Measurements from ENCODE around the gene IER5L.

The IER5L gene

DNA sequence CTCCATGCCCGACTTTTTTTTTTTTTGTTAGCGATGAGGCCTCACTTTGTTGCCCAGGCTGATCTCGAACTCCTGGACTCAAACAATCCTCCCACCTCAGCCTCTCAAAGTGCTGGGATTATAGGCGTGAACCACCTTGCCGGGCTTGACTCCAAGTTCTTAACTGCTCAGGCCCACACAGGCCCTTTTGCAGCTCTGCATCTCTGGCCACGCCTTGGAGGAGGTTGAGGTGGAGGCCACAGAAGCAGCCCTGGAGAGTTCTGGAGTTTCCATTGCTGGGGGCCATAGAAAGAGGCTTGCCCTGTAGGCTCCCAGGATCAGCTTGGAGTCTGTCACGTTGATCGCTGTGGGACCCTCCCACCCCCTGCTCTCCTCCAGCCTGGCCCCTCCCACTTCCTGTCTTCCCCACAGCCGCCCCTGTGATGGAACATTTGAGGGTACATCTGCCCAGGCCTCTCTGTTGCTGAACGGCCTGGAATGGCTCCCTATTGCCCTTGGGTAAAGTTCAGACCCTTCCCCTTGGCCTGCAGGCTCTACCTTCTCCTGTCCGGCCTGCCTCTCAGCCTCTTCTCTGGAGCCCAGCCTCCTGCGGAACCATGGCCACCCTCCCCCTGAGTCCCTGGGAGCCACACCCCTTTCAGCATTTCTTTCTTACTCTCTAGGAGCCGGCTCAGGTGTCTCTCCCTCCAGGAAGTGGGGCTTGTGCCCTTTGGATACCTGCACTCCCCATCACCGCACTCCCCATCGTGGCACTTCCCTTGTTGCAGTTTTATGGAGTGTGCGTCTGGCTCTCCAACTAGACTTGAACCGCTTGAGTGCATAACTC is 30.4 kb upstream of the IER5L start:
- H3K36me3 ChIP-seq = no peaks in the 10 kb centered on the region
- TF ChIP-seq, protein P1, sequence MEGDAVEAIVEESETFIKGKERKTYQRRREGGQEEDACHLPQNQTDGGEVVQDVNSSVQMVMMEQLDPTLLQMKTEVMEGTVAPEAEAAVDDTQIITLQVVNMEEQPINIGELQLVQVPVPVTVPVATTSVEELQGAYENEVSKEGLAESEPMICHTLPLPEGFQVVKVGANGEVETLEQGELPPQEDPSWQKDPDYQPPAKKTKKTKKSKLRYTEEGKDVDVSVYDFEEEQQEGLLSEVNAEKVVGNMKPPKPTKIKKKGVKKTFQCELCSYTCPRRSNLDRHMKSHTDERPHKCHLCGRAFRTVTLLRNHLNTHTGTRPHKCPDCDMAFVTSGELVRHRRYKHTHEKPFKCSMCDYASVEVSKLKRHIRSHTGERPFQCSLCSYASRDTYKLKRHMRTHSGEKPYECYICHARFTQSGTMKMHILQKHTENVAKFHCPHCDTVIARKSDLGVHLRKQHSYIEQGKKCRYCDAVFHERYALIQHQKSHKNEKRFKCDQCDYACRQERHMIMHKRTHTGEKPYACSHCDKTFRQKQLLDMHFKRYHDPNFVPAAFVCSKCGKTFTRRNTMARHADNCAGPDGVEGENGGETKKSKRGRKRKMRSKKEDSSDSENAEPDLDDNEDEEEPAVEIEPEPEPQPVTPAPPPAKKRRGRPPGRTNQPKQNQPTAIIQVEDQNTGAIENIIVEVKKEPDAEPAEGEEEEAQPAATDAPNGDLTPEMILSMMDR (IDR thresholded peaks at IDR 0.05; ENCODE audit: low read depth, low read length) = no peak
- no peaks in the 10 kb centered on the region for H3K27me3 ChIP-seq
- H3K4me3 ChIP-seq (ENCODE audit: low read depth, low read length) = no peak overlapping the region
- H3K9me3 ChIP-seq = no peaks in the 10 kb centered on the region
- H3K4me1 ChIP-seq = no peaks in the 10 kb centered on the region
- no peak for DNase-seq

DNA sequence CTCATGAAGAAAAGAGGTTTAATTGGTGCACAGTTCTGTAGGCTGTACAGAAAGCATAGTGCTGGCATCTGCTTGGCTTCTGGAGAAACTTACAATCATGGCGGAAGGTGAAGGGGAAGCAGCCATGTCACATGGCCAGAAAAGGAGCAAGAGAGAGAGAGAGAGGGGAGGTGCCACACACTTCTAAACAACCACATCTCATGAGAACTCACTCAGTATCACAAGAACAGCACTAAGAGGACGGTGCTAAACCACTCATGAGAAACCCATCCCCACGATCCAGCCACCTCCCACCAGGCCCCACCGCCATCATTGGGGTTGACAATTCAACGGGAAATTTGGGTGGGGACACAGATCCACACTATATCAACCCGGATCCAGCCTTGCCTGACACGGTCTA is 28.8 kb upstream of the IER5L start:
- TF ChIP-seq, protein P1 (IDR thresholded peaks at IDR 0.05; ENCODE audit: low read depth, low read length) = no peak

DNA sequence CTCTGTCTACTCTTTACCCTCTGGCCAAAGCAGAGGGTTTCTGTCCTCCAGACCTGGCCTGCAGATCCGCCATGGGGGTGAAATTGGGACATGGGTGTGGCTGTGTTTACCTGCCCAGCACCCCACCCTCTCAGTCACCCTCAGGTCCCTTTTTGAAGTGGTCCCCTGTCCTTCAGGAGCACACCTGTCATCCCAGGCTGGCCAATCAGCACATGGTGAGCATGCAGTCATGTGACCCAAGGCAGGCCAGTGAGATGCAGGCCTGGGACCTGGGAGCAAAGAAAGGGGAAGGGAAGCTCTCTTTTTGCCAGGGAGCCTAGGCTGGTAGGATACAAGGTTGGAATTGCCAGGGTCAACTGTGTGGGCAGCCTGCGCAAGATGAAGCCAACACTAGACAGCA is 28.3 kb upstream of the IER5L start:
- Histone ChIP-seq H3K36me3 (no peaks in the 10 kb centered on the region), H3K4me3 (ENCODE audit: low read depth, low read length) (no peak overlapping the region), H3K9me3 (no peaks in the 10 kb centered on the region), H3K4me1 (no peaks in the 10 kb centered on the region), H3K27me3 (no peaks in the 10 kb centered on the region)
- TF ChIP-seq, protein P1 (IDR thresholded peaks at IDR 0.05; ENCODE audit: low read depth, low read length) = no peak
- DNase-seq = no peak

More for the DNA sequence above, 28.8 kb upstream of the IER5L start:
- H3K27me3 ChIP-seq = no peaks in the 10 kb centered on the region
- H3K4me3 ChIP-seq (ENCODE audit: low read depth, low read length) = no peak overlapping the region
- H3K4me1 ChIP-seq = no peaks in the 10 kb centered on the region
- DNase-seq = no peak
- H3K9me3 ChIP-seq = no peaks in the 10 kb centered on the region
- no peaks in the 10 kb centered on the region for H3K36me3 ChIP-seq

DNA sequence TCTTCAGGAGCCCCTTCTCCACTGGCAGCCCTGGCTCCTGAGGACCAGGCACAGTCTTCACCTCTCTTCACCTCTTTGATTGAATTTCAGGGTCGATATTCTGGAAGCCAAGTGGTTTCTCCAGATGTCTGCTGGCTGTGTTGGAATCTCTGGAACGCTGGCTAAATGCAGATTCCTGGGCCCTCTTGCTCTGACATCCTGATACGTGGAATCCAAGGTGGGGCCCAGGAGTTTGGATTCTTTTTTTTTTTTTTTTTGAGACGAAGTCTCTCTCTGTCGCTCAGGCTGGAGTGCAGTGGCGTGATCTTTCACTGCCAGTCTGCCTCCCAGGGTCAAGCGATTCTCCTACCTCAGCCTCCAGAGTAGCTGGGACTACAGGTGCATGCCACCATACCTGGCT is 26.8 kb upstream of the IER5L start:
- DNase-seq = no peak
- TF ChIP-seq, protein P1 (IDR thresholded peaks at IDR 0.05; ENCODE audit: low read depth, low read length) = no peak
- no peaks in the 10 kb centered on the region for H3K4me1 ChIP-seq
- H3K27me3 ChIP-seq = no peaks in the 10 kb centered on the region
- no peaks in the 10 kb centered on the region for H3K9me3 ChIP-seq
- H3K36me3 ChIP-seq = no peaks in the 10 kb centered on the region
- H3K4me3 ChIP-seq (ENCODE audit: low read depth, low read length) = no peak overlapping the region

DNA sequence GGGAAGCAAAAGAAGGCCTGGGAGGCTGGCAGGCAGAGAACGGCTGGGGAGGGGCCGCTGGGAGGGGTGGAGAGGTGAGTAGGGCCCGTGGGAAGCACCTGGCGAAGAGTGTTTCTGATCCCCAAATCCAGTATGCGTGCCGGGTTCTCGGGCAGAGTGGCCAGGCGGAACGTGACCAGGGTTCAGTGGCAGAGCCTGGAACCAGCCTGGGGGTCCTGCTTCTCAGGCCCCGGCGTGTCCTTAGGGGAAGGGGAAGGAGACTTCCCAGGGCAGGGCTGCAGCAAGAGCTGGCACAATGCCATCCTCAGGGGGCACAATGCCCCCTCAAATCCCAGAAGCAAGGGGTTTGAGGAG is 25.5 kb upstream of the IER5L start:
- TF ChIP-seq, protein P1 (IDR thresholded peaks at IDR 0.05; ENCODE audit: low read depth, low read length) = no peak
- Histone ChIP-seq H3K27me3 (no peaks in the 10 kb centered on the region), H3K9me3 (no peaks in the 10 kb centered on the region), H3K36me3 (no peaks in the 10 kb centered on the region), H3K4me1 (no peaks in the 10 kb centered on the region), H3K4me3 (ENCODE audit: low read depth, low read length) (no peak overlapping the region; the same call in 1 of the 2 replicates)
- DNase-seq = no peak

All from BE2C (cell line).